GM10266 (cell line): ENCODE measurements around the gene OSCP1.
A peak's percentile ranks its signal among the peaks of the same experiment; 100 is the strongest.

Experiments used
- DNase-seq: peaks from one replicate; pipeline ENCODE4 v3.0.0; 2012; ENCODE audit errors: extremely low spot score
- CTCF ChIP-seq: IDR thresholded peaks from 2 replicates; pipeline ENCODE4 v1.5.1; 2012; ENCODE audit warnings: mild to moderate bottlenecking, low read depth; ENCODE audit not compliant: control insufficient read depth, insufficient read depth; ENCODE audit errors: missing control alignments

Gene OSCP1

DNA sequence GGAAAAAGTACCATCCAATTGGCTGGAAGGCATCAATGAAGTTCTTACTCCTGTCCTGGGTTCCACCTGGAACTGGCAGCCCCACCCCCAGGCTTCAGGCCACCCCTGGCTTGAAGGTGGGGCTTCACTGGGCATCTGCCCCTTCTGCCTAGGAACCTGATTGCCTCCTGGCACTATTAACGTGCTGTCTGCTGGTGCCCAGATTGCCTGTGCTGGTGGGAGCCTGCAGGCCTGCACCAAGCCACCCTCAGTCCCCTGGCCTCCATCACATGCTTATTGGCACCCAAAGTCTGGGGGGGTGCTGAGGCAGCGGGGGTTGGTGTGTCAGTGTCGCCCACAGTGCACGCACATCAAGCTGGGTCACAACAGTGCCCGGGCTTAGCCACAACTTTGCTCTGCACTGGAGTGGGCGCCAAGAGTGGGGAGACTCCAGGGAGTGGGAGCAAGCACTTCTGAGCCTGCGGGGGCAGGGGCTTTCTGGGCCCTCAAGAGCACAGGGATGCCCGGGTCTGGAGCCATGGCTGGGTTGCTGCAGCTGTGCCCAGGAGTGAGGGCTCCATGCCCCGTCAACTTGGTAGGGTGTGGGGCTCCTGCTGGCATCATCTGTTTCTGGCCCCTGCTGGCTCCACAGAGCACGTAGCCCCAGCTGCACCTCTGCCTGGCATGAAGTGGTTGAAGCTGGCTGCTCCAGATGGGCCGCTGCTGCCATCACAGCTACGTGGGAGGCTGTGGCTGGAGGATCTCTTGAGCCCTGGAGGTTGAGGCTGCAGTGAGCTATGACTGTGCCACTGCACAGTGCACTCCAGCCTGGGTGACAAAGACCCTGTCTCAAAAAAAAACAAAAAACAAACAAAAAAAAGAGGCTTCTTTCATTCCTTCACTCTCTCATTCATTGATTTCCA, 48.4 kb downstream of the OSCP1 start:
- no peak for TF ChIP-seq CTCF
- DNase-seq: no peak

- DNase-seq: peak; percentile 68
- TF ChIP-seq CTCF: peak; percentile 13
Measured at GRCh38 chr1:36400825-36401601, 49.2 kb downstream of the OSCP1 start.

- no peak for TF ChIP-seq CTCF
- no peak for DNase-seq
Measured at GRCh38 chr1:36400514-36400824, 49.8 kb downstream of the OSCP1 start.

DNA sequence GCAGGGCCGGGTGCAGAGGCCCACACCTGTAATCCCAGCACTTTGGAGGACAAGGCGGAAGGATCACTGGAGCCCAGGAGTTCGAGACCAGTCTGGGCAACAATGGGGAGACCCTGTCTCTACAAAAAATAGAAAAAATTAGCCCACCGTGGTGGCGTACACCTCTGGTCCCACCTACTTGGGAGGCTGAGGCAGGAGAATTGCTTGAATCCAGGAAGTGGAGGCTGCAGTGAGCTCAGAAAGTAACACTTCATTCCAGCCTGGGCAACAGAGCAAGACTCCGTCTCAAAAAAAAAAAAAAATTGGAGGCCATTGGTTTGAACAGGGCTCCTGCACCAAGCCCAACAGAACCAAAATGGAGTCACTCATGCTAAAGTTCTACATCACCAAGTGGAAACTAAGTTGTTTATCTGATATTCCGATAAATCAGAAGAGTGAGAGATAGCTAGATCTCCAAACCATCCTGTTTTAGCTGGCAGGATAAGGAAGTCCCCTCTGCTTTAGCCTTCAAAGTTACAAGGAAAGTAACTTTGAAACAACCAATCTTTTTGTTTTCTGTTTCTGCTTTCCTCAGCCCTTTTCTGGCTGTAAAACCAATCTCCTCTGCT, 51.8 kb downstream of the OSCP1 start:
- DNase-seq: no peak
- no peak for TF ChIP-seq CTCF

GRCh38 chr1:36397378-36398230, 52.6 kb downstream of the OSCP1 start, which contains the start of gene LSM10:
Gene LSM10 (minus strand): TSS chr1:36397908. CDS start chr1:36394129, 3,779 bp downstream.
- TF ChIP-seq CTCF: no peak
- DNase-seq: peak; percentile 87

GRCh38 chr1:36397083-36397377, 53.2 kb downstream of the OSCP1 start:
- no peak for DNase-seq
- TF ChIP-seq CTCF: no peak
